Endothelial cell of umbilical vein (primary cell): ENCODE measurements around the gene BMP10. TPM values are rescaled to one million over a fixed set of nuclear protein-coding genes. Genes with fewer than 3 reads are reported as not detected.

Experiments
- BruUV-seq: library from RNA; stranded (reverse); fragments of 400-500 nt; replicated peaks from 2 replicates; lab custom pipeline; 2021; lab: Mats Ljungman, UMichigan
- CTCF ChIA-PET: fragments of 300-600, 350-600 bp; sonication (Branson Sonifier 250); formaldehyde crosslinking; loops from one replicate; lab custom pipeline; 2021; ENCODE audit warnings: antibody characterized with exemption, inconsistent platforms; lab: Charles Lee
- POLR2A ChIA-PET: fragments of 300-600, 350-600 bp; sonication (Branson Sonifier 250); formaldehyde crosslinking; loops from one replicate; lab custom pipeline; 2021; ENCODE audit warnings: antibody characterized with exemption, inconsistent platforms; lab: Charles Lee
- DNase-seq: peaks from one replicate; pipeline ENCODE4 v3.0.0-alpha.2; 2011; ENCODE audit warnings: low read depth, low spot score
- FAIRE-seq: peaks from 2 replicates; lab custom pipeline; 2011; peaks lifted over from hg19 to GRCh38; lab: Jason Lieb, UNC
- H2AFZ ChIP-seq: 2 replicates; pipeline ENCODE4 v1.6.0; 2012; ENCODE audit warnings: low read depth, low read length, control low read depth, inconsistent platforms
- H3K27ac ChIP-seq: 2 replicates; pipeline ENCODE4 v1.5.1; 2011; ENCODE audit warnings: low read depth, mild to moderate bottlenecking, control low read depth, low read length, moderate library complexity; ENCODE audit not compliant: insufficient read depth
- H3K27me3 ChIP-seq, 2 experiments: 2 replicates each; pipeline versions ENCODE4 v1.6.0 to v1.6.1; 2011; ENCODE audit warnings: low read length in 2 of 2, mixed read lengths in 1 of 2; ENCODE audit not compliant: control insufficient read depth in 2 of 2, insufficient read depth in 2 of 2
- H3K36me3 ChIP-seq, 2 experiments: 2 replicates in 1 of 2; 3 replicates in 1 of 2; pipeline ENCODE4 v1.5.1; 2011; ENCODE audit warnings: low read length in 2 of 2, mild to moderate bottlenecking in 1 of 2, moderate library complexity in 1 of 2; ENCODE audit not compliant: control insufficient read depth in 2 of 2, insufficient read depth in 2 of 2; ENCODE audit errors: extremely low read depth in 1 of 2
- H3K4me1 ChIP-seq: 3 replicates; pipeline ENCODE4 v1.5.1; 2011; ENCODE audit warnings: mild to moderate bottlenecking, low read length; ENCODE audit not compliant: control insufficient read depth, insufficient read depth; ENCODE audit errors: extremely low read depth
- H3K4me2 ChIP-seq: 2 replicates; pipeline ENCODE4 v1.6.1; 2011; ENCODE audit warnings: low read length, control low read depth, mixed read lengths; ENCODE audit not compliant: insufficient read depth
- H3K4me3 ChIP-seq, 3 experiments: fragments of 200-600 bp in 1 of 3; sonication (generic), shearing (Covaris generic) in 1 of 3; replicated peaks in 1 of 3; 2 replicates each; pipeline ENCODE4 v1.5.1; 2011 to 2016; ENCODE audit warnings: control low read depth in 3 of 3, low read length in 3 of 3, mild to moderate bottlenecking in 2 of 3, inconsistent platforms in 1 of 3, low read depth in 1 of 3, moderate library complexity in 1 of 3; ENCODE audit not compliant: insufficient read depth in 1 of 3
- H3K79me2 ChIP-seq: 2 replicates; pipeline ENCODE4 v1.6.0; 2012; ENCODE audit warnings: low read length, inconsistent platforms; ENCODE audit not compliant: control insufficient read depth, insufficient read depth
- H3K9ac ChIP-seq: replicated peaks from 2 replicates; pipeline ENCODE3; 2011; ENCODE audit warnings: low read length, control low read depth; ENCODE audit not compliant: insufficient read depth; ENCODE audit errors: extremely low read depth
- H3K9me1 ChIP-seq: replicated peaks from 3 replicates; pipeline ENCODE4 v1.6.0; 2011; ENCODE audit warnings: mild to moderate bottlenecking, low read length; ENCODE audit not compliant: control insufficient read depth, insufficient read depth; ENCODE audit errors: extremely low read depth
- H3K9me3 ChIP-seq: replicated peaks from 2 replicates; pipeline ENCODE4 v1.5.1; 2012; ENCODE audit warnings: low read length, inconsistent platforms; ENCODE audit not compliant: control insufficient read depth, insufficient read depth
- H4K20me1 ChIP-seq: replicated peaks from 2 replicates; pipeline ENCODE3; 2011; ENCODE audit warnings: mild to moderate bottlenecking, low read length; ENCODE audit not compliant: control insufficient read depth, insufficient read depth; ENCODE audit errors: extremely low read depth
- EZH2 ChIP-seq: IDR thresholded peaks from 2 replicates; pipeline ENCODE4 v1.6.1; 2012; ENCODE audit warnings: borderline replicate concordance, low read depth, mild to moderate bottlenecking, moderate library complexity, low read length, inconsistent platforms; ENCODE audit not compliant: severe bottlenecking
- FOS ChIP-seq: IDR thresholded peaks from 2 replicates; pipeline ENCODE4 v1.6.1; 2011; ENCODE audit warnings: mild to moderate bottlenecking, low read length, moderate library complexity, borderline replicate concordance; ENCODE audit not compliant: insufficient read depth
- GATA2 ChIP-seq: IDR thresholded peaks from 2 replicates; pipeline ENCODE4 v1.7.0; 2011; ENCODE audit warnings: low read depth, mild to moderate bottlenecking, moderate library complexity, mixed read lengths, low read length; ENCODE audit not compliant: insufficient read length, insufficient read depth
- JUN ChIP-seq: IDR thresholded peaks from 2 replicates; pipeline ENCODE4 v1.6.1; 2011; ENCODE audit warnings: borderline replicate concordance, low read depth; ENCODE audit not compliant: insufficient read length, insufficient read depth
- MYC ChIP-seq: IDR thresholded peaks from one replicate; pipeline ENCODE4 v1.6.1; 2011; ENCODE audit warnings: mild to moderate bottlenecking, low read depth, low read length
- POLR2A ChIP-seq: IDR thresholded peaks from 2 replicates; pipeline ENCODE4 v1.6.1; 2012; ENCODE audit warnings: low read depth, mild to moderate bottlenecking, control low read depth, low read length
- POLR2AphosphoS5 ChIP-seq: IDR thresholded peaks from 2 replicates; pipeline ENCODE4 v1.6.1; 2012; ENCODE audit warnings: low read depth, mild to moderate bottlenecking, control low read depth, low read length, moderate library complexity; ENCODE audit not compliant: insufficient read depth
- dilution Hi-C: fragments of 300-500 bp; cut with MboI; formaldehyde crosslinking; loops from one replicate; pipeline ENCODE4 v1.15.0; 2019; ENCODE audit warnings: low sequenced_read_pairs; ENCODE audit not compliant: extremely low pct_ligation_motif_present
- intact Hi-C: fragments of 100-400 bp; cut with micrococcal nuclease; formaldehyde crosslinking; loops from one replicate; pipeline ENCODE4 v1.10.0; 2022
- polyA plus RNA-seq, 4 experiments: library from polyadenylated mRNA; depleted of rRNA in 3 of 4; stranded (reverse) in 3 of 4; unstranded in 1 of 4; fragments of >200 nt; gene quantifications; 2 replicates each; pipeline versions ENCODE4 v1.2.1 to v1.2.3, GENCODE V29; 2011 to 2012; ENCODE audit warnings: missing spikeins in 1 of 4
- total RNA-seq: library from RNA; stranded (reverse); gene quantifications from 2 replicates; pipeline ENCODE4 v1.2.3, GENCODE V29; 2021
- TF ChIP-seq, protein P1 (sequence below): IDR thresholded peaks from 2 replicates; pipeline ENCODE4 v1.6.1; 2011; ENCODE audit not compliant: insufficient read depth, insufficient read length
- TF ChIP-seq, protein P2 (sequence below), 2 donors: IDR thresholded peaks; 1 replicate in 1 of 2; 2 replicates in 1 of 2; pipeline ENCODE4 v1.5.1; 2011; ENCODE audit warnings: low read length in 2 of 2, mild to moderate bottlenecking in 2 of 2, moderate library complexity in 2 of 2, control low read depth in 1 of 2, inconsistent platforms in 1 of 2, low read depth in 1 of 2; ENCODE audit not compliant: insufficient read depth in 1 of 2; ENCODE audit errors: extremely low read depth in 1 of 2

The BMP10 gene
- total and polyA plus RNA-seq, 2 donors (not counting 3 experiments of a cell fraction or from before 2014, with no cell fraction given) = not detected

GRCh38 chr2:68827666-68828065 is 43.5 kb downstream of the BMP10 start:
- no TSS peak for BruUV-seq
- no peaks in the 10 kb centered on the region for H3K9me1 ChIP-seq
- H3K4me3 ChIP-seq = no peak overlapping the region
- TF ChIP-seq JUN (no peak), MYC (no peak), POLR2A (no peak), EZH2 (no peak), GATA2 (no peak), FOS (no peak), POLR2AphosphoS5 (no peak)
- TF ChIP-seq, protein P1, sequence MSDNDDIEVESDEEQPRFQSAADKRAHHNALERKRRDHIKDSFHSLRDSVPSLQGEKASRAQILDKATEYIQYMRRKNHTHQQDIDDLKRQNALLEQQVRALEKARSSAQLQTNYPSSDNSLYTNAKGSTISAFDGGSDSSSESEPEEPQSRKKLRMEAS = no peak
- TF ChIP-seq, protein P2, sequence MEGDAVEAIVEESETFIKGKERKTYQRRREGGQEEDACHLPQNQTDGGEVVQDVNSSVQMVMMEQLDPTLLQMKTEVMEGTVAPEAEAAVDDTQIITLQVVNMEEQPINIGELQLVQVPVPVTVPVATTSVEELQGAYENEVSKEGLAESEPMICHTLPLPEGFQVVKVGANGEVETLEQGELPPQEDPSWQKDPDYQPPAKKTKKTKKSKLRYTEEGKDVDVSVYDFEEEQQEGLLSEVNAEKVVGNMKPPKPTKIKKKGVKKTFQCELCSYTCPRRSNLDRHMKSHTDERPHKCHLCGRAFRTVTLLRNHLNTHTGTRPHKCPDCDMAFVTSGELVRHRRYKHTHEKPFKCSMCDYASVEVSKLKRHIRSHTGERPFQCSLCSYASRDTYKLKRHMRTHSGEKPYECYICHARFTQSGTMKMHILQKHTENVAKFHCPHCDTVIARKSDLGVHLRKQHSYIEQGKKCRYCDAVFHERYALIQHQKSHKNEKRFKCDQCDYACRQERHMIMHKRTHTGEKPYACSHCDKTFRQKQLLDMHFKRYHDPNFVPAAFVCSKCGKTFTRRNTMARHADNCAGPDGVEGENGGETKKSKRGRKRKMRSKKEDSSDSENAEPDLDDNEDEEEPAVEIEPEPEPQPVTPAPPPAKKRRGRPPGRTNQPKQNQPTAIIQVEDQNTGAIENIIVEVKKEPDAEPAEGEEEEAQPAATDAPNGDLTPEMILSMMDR (IDR thresholded peaks at IDR 0.05; ENCODE audit: extremely low read depth in 1 of 2, insufficient read depth in 1 of 2, low read depth in 1 of 2, low read length in 2 of 2) = no peak
- intact Hi-C loops = loop anchor here (2.0 kb wide), 1 partner anchor 51 kb away; no protein-coding TSS in a partner anchor
- no peaks in the 10 kb centered on the region for H3K27me3 ChIP-seq
- no peak overlapping the region for H2AFZ ChIP-seq
- CTCF ChIA-PET = no interaction called here
- H3K79me2 ChIP-seq = no peaks in the 10 kb centered on the region
- no peaks in the 10 kb centered on the region for H4K20me1 ChIP-seq
- H3K36me3 ChIP-seq = no peaks in the 10 kb centered on the region
- H3K27ac ChIP-seq = no peak overlapping the region
- H3K9me3 ChIP-seq = no peaks in the 10 kb centered on the region
- no peak for DNase-seq
- H3K9ac ChIP-seq = no peak overlapping the region
- POLR2A ChIA-PET = no interaction called here
- FAIRE-seq = no peak
- H3K4me1 ChIP-seq = peaks cover 37% of the 10 kb centered on the region
- H3K4me2 ChIP-seq = no peak overlapping the region
- dilution Hi-C loops = no loop called here
